ENCODE measurements around the gene COPZ2.
"Not testable (repeated sequence)": the region's sequence is repeated elsewhere in the genome, so short reads cannot be mapped to it uniquely, and the experiment has no call there.

The COPZ2 gene

GRCh38 chr17:48028736-48029135, 8.9 kb downstream of the COPZ2 start:
- no peak for DNase-seq (ENCODE audit: low read depth in 2 of 2)

DNA sequence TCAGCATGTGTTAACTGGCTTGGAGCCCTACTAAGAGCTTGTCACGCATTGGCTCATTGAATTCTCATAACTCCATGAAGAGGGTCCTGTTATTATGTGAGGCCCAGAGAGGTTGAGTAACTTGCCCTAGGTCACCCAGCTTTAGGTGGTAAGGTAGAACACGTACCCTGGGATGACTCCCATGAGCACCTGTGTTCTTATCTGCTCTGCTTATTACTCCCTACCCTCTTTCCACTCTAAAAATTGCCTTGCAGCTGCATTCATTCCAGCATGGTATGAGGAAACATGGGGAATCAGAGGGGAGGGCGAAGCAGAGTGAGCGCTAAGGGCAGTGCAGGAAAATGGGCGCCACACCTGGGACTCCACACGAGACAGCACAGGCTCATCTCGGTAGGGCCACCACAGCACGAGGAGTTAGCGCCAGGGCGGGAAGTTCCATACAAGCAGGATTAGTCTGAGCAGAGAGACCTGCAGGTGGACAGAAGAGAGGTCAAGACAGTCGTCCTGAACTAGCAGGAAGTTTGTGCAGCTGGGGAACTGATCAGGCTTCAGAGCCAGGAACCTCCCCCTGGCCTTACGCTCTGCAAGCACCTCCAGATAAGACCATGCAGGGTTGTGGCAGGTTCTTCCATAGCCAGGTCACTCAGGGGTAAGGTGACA, 10.1 kb downstream of the COPZ2 start:
- no peak for DNase-seq (ENCODE audit: low read depth in 2 of 2)

DNA sequence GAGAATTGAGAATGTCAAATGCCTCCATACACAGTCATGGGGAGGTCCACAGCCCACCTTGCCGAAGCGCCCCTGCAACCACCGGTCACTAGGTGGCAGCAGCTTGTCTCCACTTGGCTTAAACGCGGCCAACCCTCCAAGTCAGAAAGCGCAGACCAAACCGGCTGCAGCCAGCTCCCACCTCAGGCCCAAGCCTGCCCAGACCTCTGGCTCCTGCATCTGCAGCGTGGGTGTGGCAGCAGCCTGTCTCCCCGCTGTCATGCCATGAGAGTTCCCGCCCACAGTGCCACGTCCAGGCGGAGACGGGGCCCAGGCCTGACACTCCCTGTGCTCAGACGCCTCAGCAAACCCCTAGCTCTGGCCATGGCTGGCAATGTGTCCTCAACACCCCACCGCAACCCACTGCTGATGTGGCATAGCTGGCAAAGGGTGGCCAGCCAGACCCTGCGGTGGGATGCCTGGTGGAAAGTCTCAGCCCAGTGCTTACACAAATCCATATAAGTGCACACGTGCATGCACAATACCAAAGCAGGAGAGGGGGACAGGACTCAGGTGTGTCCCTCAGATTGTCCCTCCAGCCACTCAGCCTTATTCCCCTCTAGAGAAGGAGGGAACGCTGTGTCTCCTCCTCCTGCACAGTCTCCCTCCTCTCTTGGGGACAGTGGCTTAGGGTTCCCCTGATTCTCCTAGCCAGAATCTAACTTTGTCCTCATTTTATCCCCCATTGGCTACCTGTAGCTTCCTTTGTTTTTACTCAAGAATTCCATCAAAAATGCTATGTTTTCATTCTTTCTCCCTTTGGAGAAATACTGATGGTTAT, 10.9 kb downstream of the COPZ2 start:
- peak in 1 of 2 experiments; percentile 53 for DNase-seq (ENCODE audit: low read depth in 2 of 2)

GRCh38 chr17:48025904-48026501, 11.6 kb downstream of the COPZ2 start:
- no peak for DNase-seq (ENCODE audit: low read depth in 2 of 2)

DNA sequence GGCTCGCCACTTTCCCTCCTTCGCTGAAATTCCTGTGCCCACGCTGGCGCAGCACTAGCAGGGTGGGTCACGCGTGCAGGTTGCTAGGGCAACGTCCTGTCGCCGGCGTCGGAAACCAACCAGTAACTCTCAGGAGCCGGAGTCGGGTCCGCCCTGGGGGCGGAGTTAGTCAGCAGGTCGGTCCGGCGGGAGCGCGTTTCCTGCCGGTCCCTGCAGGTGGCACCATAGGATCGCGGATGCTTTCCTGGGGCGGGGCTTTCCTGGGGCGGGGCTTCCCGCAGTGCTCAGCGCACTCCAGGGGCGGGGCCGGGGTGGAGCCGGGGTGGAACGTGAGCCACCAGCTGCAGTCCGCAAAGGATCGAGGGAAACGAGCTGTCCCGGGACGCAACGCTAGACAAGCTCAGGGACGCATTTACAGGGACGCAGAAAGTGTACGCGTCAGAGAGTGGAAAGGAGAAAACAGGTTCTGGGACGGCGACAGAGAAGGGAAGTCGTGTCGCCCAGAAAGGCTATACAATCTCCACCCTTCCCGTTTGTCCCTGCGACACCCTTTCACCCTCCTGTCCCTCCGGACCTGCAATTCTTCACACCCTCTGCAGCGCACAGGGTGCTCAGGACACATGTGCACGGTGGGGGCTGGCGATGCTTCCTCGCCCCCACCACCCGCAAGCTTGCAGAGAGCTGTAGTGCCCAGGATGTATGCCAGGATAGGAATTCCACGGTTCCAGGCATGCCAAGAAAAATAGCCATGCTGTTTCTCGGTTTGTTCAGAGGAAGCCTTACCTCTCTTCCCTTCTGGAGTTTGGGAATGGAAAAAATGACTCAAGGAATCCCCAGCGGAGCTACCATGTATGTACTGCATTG, 12.3 kb downstream of the COPZ2 start:
- peak; percentile 81 to 82 for DNase-seq (ENCODE audit: low read depth in 2 of 2)

DNA sequence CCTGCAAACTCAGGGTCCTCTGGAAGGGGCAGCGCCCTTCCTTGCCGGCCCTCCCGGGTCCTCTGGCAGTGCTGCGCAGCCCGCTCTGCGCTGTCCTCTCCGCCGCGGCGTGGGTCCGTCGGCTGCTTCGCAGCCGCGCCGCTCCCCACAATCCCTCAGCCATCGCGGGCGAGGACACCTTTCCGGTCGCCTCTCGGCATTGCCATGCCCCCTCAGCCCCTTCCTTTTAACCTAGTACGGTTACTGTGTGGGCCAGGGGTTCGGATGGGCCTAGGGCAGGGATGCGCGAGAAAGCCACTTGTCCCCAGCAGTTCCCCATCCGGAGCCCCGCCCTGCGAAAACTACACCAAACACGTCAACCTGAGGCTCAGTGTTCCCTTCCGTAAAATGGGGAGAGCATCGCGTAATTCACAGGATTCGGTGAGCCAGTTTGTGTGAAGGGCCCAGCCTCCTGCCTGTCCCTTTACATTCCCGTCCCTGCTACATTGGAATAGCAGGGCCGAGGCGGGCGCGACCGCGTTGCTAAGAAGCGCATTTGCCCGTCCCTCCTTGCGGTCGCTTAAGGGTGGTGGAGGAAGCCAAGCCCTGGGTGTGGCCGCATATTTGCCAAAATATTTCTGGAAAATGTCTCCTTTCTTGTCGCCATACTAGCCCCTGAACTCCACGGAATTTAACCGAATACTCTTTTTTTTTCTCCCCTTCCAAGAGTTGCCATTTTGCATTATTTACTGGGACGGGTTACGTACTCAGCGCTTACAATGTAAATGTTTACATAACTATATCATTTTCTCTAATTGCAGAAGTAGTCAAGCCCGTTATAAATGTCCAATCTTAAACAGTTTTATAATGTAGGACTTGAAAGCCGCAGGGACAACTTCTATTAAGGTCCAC, 13.2 kb downstream of the COPZ2 start:
- DNase-seq (ENCODE audit: low read depth in 2 of 2) = no peak

DNA sequence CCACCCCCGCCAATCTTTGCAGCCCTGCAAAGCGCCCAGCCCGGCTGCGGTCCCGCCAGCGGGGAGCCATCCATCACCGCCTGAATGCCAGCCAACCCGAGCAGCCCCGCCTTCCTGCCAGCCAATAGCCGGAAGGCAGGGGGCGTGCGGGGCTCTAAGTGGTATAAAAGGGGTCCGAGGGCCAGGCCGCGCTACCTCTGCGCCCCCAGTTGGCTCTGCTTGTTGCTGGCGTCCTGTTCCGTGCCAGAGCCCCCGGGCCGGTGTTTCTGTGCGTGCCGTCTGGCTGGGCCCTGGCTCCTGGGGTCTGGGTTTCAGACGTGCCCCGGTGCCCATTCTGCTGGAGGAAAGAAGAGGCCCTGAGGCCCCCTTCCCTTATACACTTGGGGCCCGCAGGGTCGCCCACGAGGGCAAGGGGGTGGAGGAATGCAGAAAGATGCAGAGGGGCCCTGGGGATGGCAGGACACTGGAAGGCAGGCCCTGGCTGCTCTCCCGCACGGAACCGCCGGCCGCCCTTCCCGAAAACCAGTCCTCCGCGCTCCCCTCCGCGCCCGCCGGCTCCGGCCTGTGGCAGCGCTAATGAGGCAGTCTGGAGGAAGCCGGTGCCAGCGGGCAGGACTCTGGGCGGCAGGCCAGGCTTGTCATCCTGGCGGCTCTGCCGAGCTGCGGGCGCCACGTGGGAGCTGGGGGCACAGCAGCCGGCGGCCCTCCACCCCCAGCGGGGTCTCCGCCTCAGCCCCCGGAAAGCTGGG, 14.0 kb downstream of the COPZ2 start:
- no peak for DNase-seq (ENCODE audit: low read depth in 2 of 2)

DNA sequence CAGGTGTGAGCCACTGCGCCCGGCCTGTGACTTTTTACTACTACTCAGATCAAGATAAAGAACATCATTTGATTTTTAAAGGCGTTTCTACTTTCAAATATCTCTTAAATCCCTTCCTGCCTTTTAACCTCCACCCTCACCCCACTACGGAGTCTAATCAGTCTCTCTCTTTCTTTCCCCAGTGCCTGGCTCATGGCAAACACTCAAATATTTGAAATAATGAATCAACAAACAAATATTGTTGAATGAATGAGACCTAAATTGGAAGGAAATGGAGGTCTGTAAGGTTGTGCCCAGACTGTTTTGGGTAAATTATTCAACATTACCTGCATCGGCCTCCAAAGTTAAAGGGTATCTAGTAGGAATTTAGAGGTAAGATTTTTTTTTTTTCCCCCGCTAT, 14.7 kb downstream of the COPZ2 start:
- DNase-seq (ENCODE audit: low read depth in 2 of 2) = no peak

- DNase-seq (ENCODE audit: low read depth in 2 of 2) = no peak
Observed at GRCh38 chr17:48021934-48022333, 15.7 kb downstream of the COPZ2 start.

DNA sequence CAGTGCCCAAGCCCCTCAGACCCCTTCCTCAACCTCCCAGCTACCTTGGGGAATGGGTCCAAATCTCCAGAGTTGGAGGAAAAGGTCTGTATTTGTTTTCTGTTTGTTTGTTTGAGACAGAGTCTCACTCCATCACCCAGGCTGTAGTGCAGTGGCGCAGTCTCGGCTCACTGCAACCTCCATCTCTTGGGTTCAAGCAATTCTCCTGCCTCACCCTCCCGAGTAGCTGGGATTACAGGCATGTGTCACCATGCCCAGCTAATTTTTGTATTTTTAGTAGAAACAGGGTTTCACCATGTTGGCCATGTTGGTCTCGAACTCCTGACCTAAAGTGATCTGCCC, 19.8 kb downstream of the COPZ2 start:
- DNase-seq (ENCODE audit: low read depth in 2 of 2) = not testable (repeated sequence)

- no peak for DNase-seq (ENCODE audit: low read depth in 2 of 2)
Observed at GRCh38 chr17:48016112-48016511, 21.5 kb downstream of the COPZ2 start.

DNA sequence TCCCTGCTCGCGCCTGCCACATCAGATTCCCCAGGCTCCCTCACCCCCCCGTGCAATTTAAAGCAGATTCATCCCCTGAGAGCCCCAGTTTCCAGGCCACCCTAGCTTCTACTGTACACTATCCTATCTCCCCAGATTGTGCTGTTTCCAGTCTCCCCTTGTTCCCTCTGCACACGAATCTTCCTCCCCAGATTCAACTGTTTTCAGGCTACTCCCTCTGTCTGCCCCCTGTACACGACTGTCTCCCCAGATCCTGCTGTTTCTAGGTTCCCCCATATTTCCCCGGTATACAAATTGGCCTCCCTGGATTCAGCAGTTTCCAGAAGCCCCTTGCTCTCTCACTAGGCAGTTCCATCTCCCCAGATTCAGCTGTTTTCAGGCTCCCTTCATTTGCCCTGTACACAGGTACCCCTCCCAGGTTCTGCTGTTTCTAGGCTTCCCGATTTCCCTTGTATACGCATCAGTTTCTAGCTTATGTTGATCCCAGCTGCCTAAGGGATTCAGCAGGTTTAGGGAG, 22.9 kb downstream of the COPZ2 start:
- DNase-seq (ENCODE audit: low read depth in 2 of 2) = no peak

GRCh38 chr17:48013876-48014594, 23.6 kb downstream of the COPZ2 start:
- no peak for DNase-seq (ENCODE audit: low read depth in 2 of 2)

GRCh38 chr17:48012654-48013053, 24.9 kb downstream of the COPZ2 start:
- no peak for DNase-seq (ENCODE audit: low read depth in 2 of 2)

GRCh38 chr17:48012151-48012520, 25.5 kb downstream of the COPZ2 start:
- no peak for DNase-seq (ENCODE audit: low read depth in 2 of 2)

- DNase-seq (ENCODE audit: low read depth in 2 of 2) = no peak
Observed at GRCh38 chr17:48011405-48012150, 26.0 kb downstream of the COPZ2 start.

GRCh38 chr17:48010193-48010592, 27.4 kb downstream of the COPZ2 start:
- no peak for DNase-seq (ENCODE audit: low read depth in 2 of 2)

DNA sequence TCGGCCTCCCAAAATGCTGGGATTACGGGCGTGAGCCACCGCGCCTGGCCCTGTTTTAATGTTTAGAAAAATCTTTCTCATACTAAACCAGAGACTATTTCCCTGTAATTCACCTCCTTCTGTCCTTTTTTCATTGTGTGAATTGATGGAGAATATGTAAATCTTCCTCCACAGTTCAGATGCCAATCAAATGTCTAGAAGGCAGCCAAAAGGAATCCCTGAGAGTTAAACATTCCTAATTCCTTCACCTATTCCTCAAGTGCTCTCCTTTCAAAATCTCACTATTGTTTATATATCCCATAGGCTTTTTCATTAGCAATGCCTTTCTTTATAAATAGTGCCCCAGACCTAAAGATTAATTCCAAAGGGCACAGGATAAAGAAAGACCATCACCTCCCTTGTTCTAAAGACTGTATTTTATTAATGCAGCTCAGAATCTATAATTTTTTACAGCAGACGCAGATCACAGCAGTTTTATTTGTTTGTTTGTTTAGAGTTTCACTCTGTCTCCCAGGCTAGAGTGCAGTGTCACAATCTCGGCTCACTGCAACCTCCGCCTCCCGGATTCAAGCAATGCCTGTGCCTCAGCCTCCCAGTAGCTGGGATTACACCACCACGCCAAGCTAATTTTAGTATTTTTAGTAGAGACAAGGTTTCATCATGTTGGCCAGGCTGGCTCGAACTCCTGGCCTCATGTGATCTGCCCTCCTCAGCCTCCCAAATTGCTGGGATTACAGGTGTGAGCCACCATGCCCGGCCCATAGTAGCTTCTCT, 30.5 kb downstream of the COPZ2 start:
- DNase-seq (ENCODE audit: low read depth in 2 of 2) = no peak
